Hematopoietic multipotent progenitor cell treated with erythropoietin and hydrocortisone succinate and interleukin-3 and kit ligand, for 8 days (in vitro differentiated cells): ENCODE data around the gene TSPAN14.
"Not testable (repeated sequence)": the region's sequence is repeated elsewhere in the genome, so short reads cannot be mapped to it uniquely, and the experiment has no call there.

Experiments
- DNase-seq: peaks from one replicate; pipeline ENCODE4 v3.0.0-alpha.2; 2015

Gene TSPAN14

GRCh38 chr10:80453842-80454512 lies at the start of gene TSPAN14:
Gene TSPAN14, plus strand, starts transcription at chr10:80454310. Its CDS starts 34,924 bp downstream, at chr10:80489234.
- peak; percentile 75 for DNase-seq

GRCh38 chr10:80405035-80405434 lies 49.1 kb upstream of the TSPAN14 start:
- DNase-seq = no peak

GRCh38 chr10:80405626-80406025 lies 48.5 kb upstream of the TSPAN14 start:
- DNase-seq = no peak

- no peak for DNase-seq
These were observed 47.9 kb upstream of the TSPAN14 start for GRCh38 chr10:80406204-80406603.

GRCh38 chr10:80407812-80408241 lies 46.3 kb upstream of the TSPAN14 start:
- peak; percentile 44 for DNase-seq

- peak; percentile 68 for DNase-seq
These were observed 45.6 kb upstream of the TSPAN14 start, which contains the start of gene PRXL2A for GRCh38 chr10:80408242-80409101. Gene PRXL2A, plus strand, starts transcription at chr10:80408551. Its CDS starts 11,917 bp downstream, at chr10:80420468.

- no peak for DNase-seq
These were observed 45.0 kb upstream of the TSPAN14 start for GRCh38 chr10:80409121-80409520.

GRCh38 chr10:80410122-80410521 lies 44.0 kb upstream of the TSPAN14 start:
- DNase-seq = no peak

- DNase-seq = peak; percentile 95
These were observed 43.4 kb upstream of the TSPAN14 start for GRCh38 chr10:80410578-80411145.

GRCh38 chr10:80411267-80411668 lies 42.8 kb upstream of the TSPAN14 start:
- DNase-seq = no peak

- DNase-seq = peak; percentile 61
These were observed 42.4 kb upstream of the TSPAN14 start for GRCh38 chr10:80411681-80412220.

- DNase-seq = no peak
These were observed 41.6 kb upstream of the TSPAN14 start for GRCh38 chr10:80412486-80412885.

- DNase-seq = peak; percentile 55
These were observed 40.7 kb upstream of the TSPAN14 start for GRCh38 chr10:80413271-80413996.

GRCh38 chr10:80414142-80414895 lies 39.8 kb upstream of the TSPAN14 start:
- DNase-seq = peak; percentile 58

- DNase-seq = no peak
These were observed 38.2 kb upstream of the TSPAN14 start for GRCh38 chr10:80415734-80416478.

- no peak for DNase-seq
These were observed 37.5 kb upstream of the TSPAN14 start for GRCh38 chr10:80416479-80417098.

- DNase-seq = not testable (repeated sequence)
These were observed 36.9 kb upstream of the TSPAN14 start for GRCh38 chr10:80417256-80417655.

- DNase-seq = no peak
These were observed 32.9 kb upstream of the TSPAN14 start for GRCh38 chr10:80421050-80421706.

GRCh38 chr10:80421707-80422536 lies 32.2 kb upstream of the TSPAN14 start:
- DNase-seq = no peak
